ENCODE results near the gene SLC16A6. TPM values are rescaled to one million over a fixed set of nuclear protein-coding genes. Genes with fewer than 3 reads are reported as not detected.

The SLC16A6 gene
- total and polyA plus RNA-seq, 10 donors: 1.5 to 8.7 (median 5.9) TPM

DNA sequence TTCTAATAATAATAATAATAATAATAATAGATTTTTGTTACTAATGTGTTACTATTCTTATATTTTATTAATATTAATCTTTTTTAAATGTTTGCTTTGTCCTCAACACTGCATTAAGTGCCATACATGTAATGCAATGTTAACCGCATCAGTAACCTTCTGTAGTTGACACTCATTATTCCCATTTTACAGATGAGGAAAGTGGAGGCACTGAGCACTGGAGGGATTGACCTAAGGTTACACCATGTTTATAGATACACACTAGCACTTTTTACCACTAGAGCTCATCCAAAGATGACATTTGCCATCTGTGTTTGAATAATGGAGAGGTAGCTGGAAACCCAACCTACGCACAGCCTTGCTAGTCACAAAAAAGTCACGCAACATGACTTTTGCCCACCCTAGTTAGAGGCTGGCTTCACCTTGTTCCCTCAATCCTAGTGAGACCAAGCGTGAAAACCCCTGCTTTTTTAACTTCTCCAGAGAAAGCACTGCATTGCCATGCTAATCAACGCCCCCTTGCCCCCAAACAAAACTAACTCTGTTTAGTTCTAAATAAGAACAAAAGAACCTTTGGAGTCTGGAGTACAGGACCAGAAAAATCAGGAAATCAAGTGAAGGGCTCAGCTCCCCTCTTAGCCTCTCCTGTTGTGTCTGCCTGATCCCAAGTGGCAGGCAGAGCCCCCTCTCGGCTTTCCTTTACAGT lies 2.7 kb upstream of the SLC16A6 start:
- Histone ChIP-seq H3K4me3 (no peak overlapping the region), H3K9me3 (no peaks in the 10 kb centered on the region), H3K27ac (peak overlapping the region in 5 of 8 donors; percentile 97 to 100 (median 99)), H3K27me3 (replicated peaks in 1 of 7) (peaks cover 0 to 28% (median 0%) of the 10 kb centered on the region in 7 donors), H3K36me3 (no peaks in the 10 kb centered on the region), H3K4me1 (peaks cover 12 to 94% (median 60%) of the 10 kb centered on the region in 6 donors)
- WGBS, 5 donors: 91 to 98% (median 96%) methylated on average over 6 of the region's 6 CpGs
- intact Hi-C loops (cut with DNase I; ENCODE audit: low total_unique reads): loop anchor here (10.0 kb wide), 1 partner anchor 51 kb away; no protein-coding TSS in a partner anchor
- TF ChIP-seq CTCF (IDR thresholded peaks at IDR 0.05 in 8 of 11, conservative IDR thresholded peaks at IDR 0.05 in 3 of 11) (no peak), POLR2A (IDR thresholded peaks at IDR 0.05) (no peak), POLR2AphosphoS5 (IDR thresholded peaks at IDR 0.05) (no peak)
- DNase-seq: no peak

DNA sequence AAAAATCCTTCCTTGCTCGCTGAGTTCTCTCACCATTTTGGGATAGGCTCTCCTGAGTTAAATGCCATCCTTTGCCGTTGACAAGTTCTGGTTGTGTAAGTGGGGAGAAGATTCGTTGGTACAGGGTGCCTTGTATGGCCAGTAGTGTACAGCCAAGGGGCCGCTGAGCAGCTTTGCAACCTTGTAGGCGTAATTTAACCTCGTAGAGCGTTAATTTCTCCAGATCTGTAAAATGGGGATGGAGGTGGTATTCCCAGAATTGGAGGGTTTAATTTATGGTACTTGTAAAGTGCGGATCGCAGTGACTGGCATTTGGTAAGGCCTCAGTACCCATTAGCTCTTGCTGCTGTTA lies 1.7 kb upstream of the SLC16A6 start:
- Histone ChIP-seq H3K4me1 (peaks cover 12 to 94% (median 62%) of the 10 kb centered on the region in 6 donors), H3K36me3 (no peaks in the 10 kb centered on the region), H3K27me3 (replicated peaks in 1 of 7) (peaks cover 0 to 28% (median 0%) of the 10 kb centered on the region in 7 donors), H3K27ac (peak overlapping the region; percentile 96 to 100 (median 98)), H3K4me3 (peak overlapping the region; percentile 60 to 94 (median 73)), H3K9me3 (no peaks in the 10 kb centered on the region)
- DNase-seq: no peak
- TF ChIP-seq POLR2AphosphoS5 (IDR thresholded peaks at IDR 0.05) (no peak), CTCF (IDR thresholded peaks at IDR 0.05 in 8 of 11, conservative IDR thresholded peaks at IDR 0.05 in 3 of 11) (peak in 1 of 11 experiments; percentile 1)
- intact Hi-C loops (cut with DNase I; ENCODE audit: low total_unique reads): loop anchor here (10.0 kb wide), 1 partner anchor 52 kb away; no protein-coding TSS in a partner anchor
- WGBS, 5 donors: 50 to 63% (median 60%) methylated on average over 9 of the region's 9 CpGs

GRCh38 chr17:68291836-68292688 lies 1.1 kb upstream of the SLC16A6 start:
- peak; percentile 93 to 98 (median 97) for TF ChIP-seq POLR2AphosphoS5 (IDR thresholded peaks at IDR 0.05)
- TF ChIP-seq POLR2A (IDR thresholded peaks at IDR 0.05): peak; percentile 55 to 89 (median 61)
- TF ChIP-seq CTCF (IDR thresholded peaks at IDR 0.05 in 8 of 11, conservative IDR thresholded peaks at IDR 0.05 in 3 of 11): peak in 5 of 11 experiments; percentile 12 to 59 (median 53)
- WGBS, 5 donors: 0 to 2% (median 1%) methylated on average over 28 to 76 of the region's 76 CpGs
- DNase-seq: peak; percentile 100
- Histone ChIP-seq H3K36me3 (no peaks in the 10 kb centered on the region), H3K9me3 (no peaks in the 10 kb centered on the region), H3K4me3 (peak overlapping the region; percentile 60 to 94 (median 73)), H3K27ac (peak overlapping the region; percentile 96 to 100 (median 98)), H3K4me1 (peaks cover 12 to 91% (median 56%) of the 10 kb centered on the region in 6 donors), H3K27me3 (replicated peaks in 1 of 7) (peaks cover 0 to 28% (median 0%) of the 10 kb centered on the region in 7 donors)
- intact Hi-C loops (cut with DNase I; ENCODE audit: low total_unique reads): loop anchor here (10.0 kb wide), 1 partner anchor 53 kb away; no protein-coding TSS in a partner anchor

Measured in spleen (tissue), 11 donors.